Activated CD4-positive, alpha-beta T cell treated with anti-CD3 and anti-CD28 coated beads, Interleukin-2, Interleukin-6, amounts not matched to agents 100 ng/mL and 50 ng/mL, durations not matched to agents 16 hours and 8 hours (primary cell): ENCODE results near the gene PIM3.

ENCODE experiments used
- DNase-seq: peaks from one replicate; pipeline ENCODE4 v3.0.0-alpha.2; 2020

Gene PIM3

GRCh38 chr22:49960159-49961004 lies at the start of gene PIM3:
Gene PIM3 (plus strand): TSS chr22:49960772. CDS start chr22:49960948, 176 bp downstream.
- peak; percentile 97 for DNase-seq

- DNase-seq: no peak
Observed at GRCh38 chr22:49911881-49912625, 48.5 kb upstream of the PIM3 start.

GRCh38 chr22:49913026-49913425 lies 47.5 kb upstream of the PIM3 start:
- no peak for DNase-seq

GRCh38 chr22:49913446-49913845 lies 47.1 kb upstream of the PIM3 start:
- DNase-seq: no peak

- DNase-seq: no peak
Observed at GRCh38 chr22:49914256-49914655, 46.3 kb upstream of the PIM3 start.

GRCh38 chr22:49915610-49916009 lies 45.0 kb upstream of the PIM3 start:
- no peak for DNase-seq

- no peak for DNase-seq
Observed at GRCh38 chr22:49916831-49917230, 43.7 kb upstream of the PIM3 start.

- peak; percentile 99 for DNase-seq
Observed at GRCh38 chr22:49917974-49918910, 42.3 kb upstream of the PIM3 start, which contains the start of the genes ALG12 and CRELD2. Gene ALG12 (minus strand): TSS chr22:49918438. CDS start chr22:49913765, 4,673 bp downstream. Gene CRELD2 (plus strand): TSS chr22:49918634. CDS start chr22:49918770, 136 bp downstream.

- DNase-seq: no peak
Observed at GRCh38 chr22:49918911-49919881, 41.4 kb upstream of the PIM3 start.

GRCh38 chr22:49920859-49921258 lies 39.7 kb upstream of the PIM3 start:
- DNase-seq: no peak

- DNase-seq: no peak
Observed at GRCh38 chr22:49921508-49922278, 38.9 kb upstream of the PIM3 start.

- no peak for DNase-seq
Observed at GRCh38 chr22:49922484-49922883, 38.1 kb upstream of the PIM3 start.

GRCh38 chr22:49922926-49923325 lies 37.6 kb upstream of the PIM3 start:
- DNase-seq: no peak

- DNase-seq: no peak
Observed at GRCh38 chr22:49923445-49923844, 37.1 kb upstream of the PIM3 start.

- no peak for DNase-seq
Observed at GRCh38 chr22:49924113-49924833, 36.3 kb upstream of the PIM3 start.

- DNase-seq: peak; percentile 74
Observed at GRCh38 chr22:49925525-49926128, 34.9 kb upstream of the PIM3 start.

- no peak for DNase-seq
Observed at GRCh38 chr22:49926916-49927315, 33.7 kb upstream of the PIM3 start.

- DNase-seq: no peak
Observed at GRCh38 chr22:49927483-49928184, 32.9 kb upstream of the PIM3 start.

GRCh38 chr22:49928185-49928495 lies 32.4 kb upstream of the PIM3 start:
- DNase-seq: no peak
